ENCODE data around the gene CADM1.

- TF ChIP-seq CTCF (IDR thresholded peaks at IDR 0.05) (no peak), POLR2A (IDR thresholded peaks at IDR 0.05) (no peak), POLR2AphosphoS5 (IDR thresholded peaks at IDR 0.05) (no peak), EP300 (IDR thresholded peaks at IDR 0.05) (no peak)
These were observed 112.6 kb downstream of the CADM1 start for GRCh38 chr11:115391598-115391997.
